Naive thymus-derived CD4-positive, alpha-beta T cell (primary cell): ENCODE measurements around the gene CGB7. TPM values are rescaled to one million over a fixed set of nuclear protein-coding genes. Genes with fewer than 3 reads are reported as not detected.
"Not testable (repeated sequence)": the region's sequence is repeated elsewhere in the genome, so short reads cannot be mapped to it uniquely, and the experiment has no call there.

ENCODE experiments used
- ATAC-seq: fragments of 150-1000 bp; cut with Tn5 transposase; 2 replicates; pipeline ENCODE4 v1.10.0; 2021; ENCODE audit warnings: mild to moderate bottlenecking, moderate library complexity
- CTCF ChIA-PET: fragments of 350-600 bp; sonication (Branson Sonifier 250); formaldehyde crosslinking; loops from one replicate; lab custom pipeline; 2021; ENCODE audit warnings: antibody characterized with exemption; lab: Charles Lee
- POLR2A ChIA-PET: fragments of 350-600 bp; sonication (Branson Sonifier 250); formaldehyde crosslinking; loops from one replicate; lab custom pipeline; 2021; ENCODE audit warnings: antibody characterized with exemption, inconsistent platforms; lab: Charles Lee
- DNase-seq, 9 donors: peaks; one replicate each; pipeline versions ENCODE4 v3.0.0 to v3.0.0-alpha.2; 2020 to 2022; ENCODE audit warnings: mixed read lengths in 1 of 9
- H3K27ac ChIP-seq: one replicate; pipeline ENCODE4 v1.7.0; 2013; ENCODE audit warnings: mild to moderate bottlenecking, low read depth, low read length, moderate library complexity
- H3K27me3 ChIP-seq, 2 donors: one replicate each; pipeline ENCODE4 v1.7.0; 2013; ENCODE audit warnings: low read length in 2 of 2, mild to moderate bottlenecking in 2 of 2, moderate library complexity in 2 of 2; ENCODE audit not compliant: control insufficient read depth in 2 of 2, insufficient read depth in 2 of 2
- H3K36me3 ChIP-seq, 3 experiments: 1 replicate in 2 of 3; 2 replicates in 1 of 3; pipeline ENCODE4 v1.7.0; 2013; ENCODE audit warnings: low read length in 3 of 3, mild to moderate bottlenecking in 3 of 3, moderate library complexity in 1 of 3; ENCODE audit not compliant: insufficient read depth in 3 of 3, control insufficient read depth in 2 of 3
- H3K4me1 ChIP-seq, 2 donors: one replicate each; pipeline ENCODE4 v1.7.0; 2013; ENCODE audit warnings: low read length in 2 of 2, mild to moderate bottlenecking in 2 of 2, moderate library complexity in 1 of 2; ENCODE audit not compliant: control insufficient read depth in 2 of 2, insufficient read depth in 2 of 2
- H3K4me3 ChIP-seq: 2 replicates; pipeline ENCODE4 v1.7.0; 2013; ENCODE audit warnings: mild to moderate bottlenecking, low read length
- H3K9me3 ChIP-seq, 3 experiments: 1 replicate in 2 of 3; 2 replicates in 1 of 3; pipeline ENCODE4 v1.7.0; 2013; ENCODE audit warnings: low read length in 3 of 3; ENCODE audit not compliant: control insufficient read depth in 2 of 3
- H3K27ac Mint-ChIP-seq, 9 donors: one replicate each; pipeline ENCODE4 v1.8.0; 2020 to 2022; ENCODE audit warnings: mixed read lengths in 9 of 9, mild to moderate bottlenecking in 8 of 9, moderate library complexity in 5 of 9, inconsistent platforms in 2 of 9
- H3K27me3 Mint-ChIP-seq, 5 donors: one replicate each; pipeline ENCODE4 v1.8.0; 2021 to 2022; ENCODE audit warnings: mixed read lengths in 5 of 5, mild to moderate bottlenecking in 1 of 5
- H3K36me3 Mint-ChIP-seq, 5 donors: one replicate each; pipeline ENCODE4 v1.8.0; 2020 to 2022; ENCODE audit warnings: mixed read lengths in 5 of 5, mild to moderate bottlenecking in 3 of 5, inconsistent platforms in 1 of 5
- H3K4me1 Mint-ChIP-seq, 7 donors: one replicate each; pipeline ENCODE4 v1.8.0; 2020 to 2022; ENCODE audit warnings: mixed read lengths in 7 of 7, mild to moderate bottlenecking in 3 of 7, inconsistent platforms in 1 of 7
- H3K4me3 Mint-ChIP-seq, 10 donors: one replicate each; pipeline ENCODE4 v1.8.0; 2020 to 2022; ENCODE audit warnings: mild to moderate bottlenecking in 10 of 10, mixed read lengths in 10 of 10, moderate library complexity in 6 of 10, inconsistent platforms in 2 of 10
- H3K9me3 Mint-ChIP-seq, 11 donors: one replicate each; pipeline ENCODE4 v1.8.0; 2020 to 2022; ENCODE audit warnings: mixed read lengths in 11 of 11, mild to moderate bottlenecking in 4 of 11, inconsistent platforms in 1 of 11, moderate library complexity in 1 of 11
- intact Hi-C, 2 donors: fragments of 100-400 bp; cut with micrococcal nuclease; formaldehyde crosslinking; loops; one replicate each; pipeline ENCODE4 v1.15.1; 2023
- polyA plus RNA-seq, 2 donors: library from polyadenylated mRNA; unstranded; fragments of 300-500 nt; fragmentation: Illumina TruSeq; gene quantifications; one replicate each; pipeline ENCODE4 v1.2.3, GENCODE V29; 2021
- total RNA-seq, 6 experiments: library from RNA in 5 of 6; stranded (reverse) in 5 of 6; gene quantifications; 1 replicate in 5 of 6; 2 replicates in 1 of 6; pipeline ENCODE4 v1.2.3 and lab custom pipeline; 2021 to 2026

Gene CGB7
- total and polyA plus RNA-seq, 7 experiments from 2014 or later, result not detected

GRCh38 chr19:49081273-49081672 is 23.7 kb upstream of the CGB7 start:
- ChIA-PET CTCF (interaction anchor here (0.7 kb wide), 1 partner anchor 224 kb away, joined by 4 read pairs; no protein-coding TSS in a partner anchor), POLR2A (no interaction called here)
- intact Hi-C loops, result no loop called here
- Mint-ChIP-seq H3K4me3 (no peak overlapping the region), H3K27ac (peak overlapping the region in 1 of 9 donors; percentile 19), H3K36me3 (peaks cover 0 to 5% (median 0%) of the 10 kb centered on the region in 5 donors), H3K9me3 (peaks cover 0 to 7% (median 0%) of the 10 kb centered on the region in 11 donors), H3K27me3 (peaks cover 5 to 17% (median 8%) of the 10 kb centered on the region in 5 donors), H3K4me1 (peaks cover 8 to 20% (median 14%) of the 10 kb centered on the region in 7 donors)
- no peak for ATAC-seq
- peaks cover 3 to 5% of the 10 kb centered on the region in 2 donors for H3K4me1 ChIP-seq
- DNase-seq, result no peak
- H3K27ac ChIP-seq, result no peak overlapping the region
- no peak overlapping the region for H3K4me3 ChIP-seq
- H3K27me3 ChIP-seq, result no peaks in the 10 kb centered on the region
- H3K36me3 ChIP-seq, result peaks cover 0 to 7% (median 0%) of the 10 kb centered on the region in 3 experiments
- H3K9me3 ChIP-seq, result no peaks in the 10 kb centered on the region

- H3K4me3 ChIP-seq, result no peak overlapping the region
- peaks cover 0 to 4% of the 10 kb centered on the region in 2 donors for H3K4me1 ChIP-seq
- Mint-ChIP-seq H3K27ac (no peak overlapping the region), H3K36me3 (no peaks in the 10 kb centered on the region), H3K4me3 (no peak overlapping the region), H3K27me3 (peaks cover 5 to 26% (median 16%) of the 10 kb centered on the region in 5 donors), H3K4me1 (peaks cover 4 to 13% (median 9%) of the 10 kb centered on the region in 7 donors), H3K9me3 (peaks cover 0 to 7% (median 0%) of the 10 kb centered on the region in 11 donors)
- H3K9me3 ChIP-seq, result no peaks in the 10 kb centered on the region
- ChIA-PET CTCF (no interaction called here), POLR2A (no interaction called here)
- ATAC-seq (no peak), DNase-seq (no peak)
- peaks cover 0 to 1% (median 0%) of the 10 kb centered on the region in 3 experiments for H3K36me3 ChIP-seq
- no peaks in the 10 kb centered on the region for H3K27me3 ChIP-seq
- intact Hi-C loops, result no loop called here
- no peak overlapping the region for H3K27ac ChIP-seq
Observed at GRCh38 chr19:49080392-49080791, 22.8 kb upstream of the CGB7 start.

GRCh38 chr19:49074869-49075268 is 17.3 kb upstream of the CGB7 start:
- intact Hi-C loops, result loop anchor here in 1 of 2 donors (1.0 to 5.0 kb wide), 3 partner anchors 71 to 288 kb away; no protein-coding TSS in a partner anchor
- H3K4me3 ChIP-seq, H3K36me3 Mint-ChIP-seq, H3K27ac ChIP-seq, POLR2A ChIA-PET, H3K36me3 ChIP-seq, H3K4me3 Mint-ChIP-seq, DNase-seq, H3K4me1 ChIP-seq, H3K27ac Mint-ChIP-seq, H3K9me3 ChIP-seq, ATAC-seq: not testable (repeated sequence)
- H3K4me1 Mint-ChIP-seq, result peaks cover 7 to 20% (median 13%) of the 10 kb centered on the region in 7 donors
- H3K27me3 Mint-ChIP-seq, result peaks cover 38 to 63% (median 42%) of the 10 kb centered on the region in 5 donors
- CTCF ChIA-PET, result interaction anchor here (0.6 to 1.6 kb wide), 2 partner anchors 75 to 339 kb away, joined by 3 to 4 read pairs; no protein-coding TSS in a partner anchor
- peaks cover 4 to 12% of the 10 kb centered on the region in 2 donors for H3K27me3 ChIP-seq
- H3K9me3 Mint-ChIP-seq, result peaks cover 0 to 10% (median 2%) of the 10 kb centered on the region in 11 donors

GRCh38 chr19:49073514-49074378 is 16.2 kb upstream of the CGB7 start:
- Histone ChIP-seq H3K36me3 (no peaks in the 10 kb centered on the region), H3K27me3 (peaks cover 4 to 12% of the 10 kb centered on the region in 2 donors), H3K9me3 (no peaks in the 10 kb centered on the region), H3K4me1 (no peaks in the 10 kb centered on the region), H3K4me3 (no peak overlapping the region), H3K27ac (no peak overlapping the region)
- peaks cover 48 to 73% (median 53%) of the 10 kb centered on the region in 5 donors for H3K27me3 Mint-ChIP-seq
- peaks cover 0 to 4% (median 0%) of the 10 kb centered on the region in 5 donors for H3K36me3 Mint-ChIP-seq
- H3K4me1 Mint-ChIP-seq, result peaks cover 7 to 20% (median 13%) of the 10 kb centered on the region in 7 donors
- POLR2A ChIA-PET, result no interaction called here
- no peak for ATAC-seq
- intact Hi-C loops, result loop anchor here in 1 of 2 donors (5.0 kb wide), 2 partner anchors 76 to 286 kb away; no protein-coding TSS in a partner anchor
- DNase-seq, result no peak
- CTCF ChIA-PET, result interaction anchor here (0.6 to 1.6 kb wide), 2 partner anchors 13 to 74 kb away, joined by 3 read pairs; no protein-coding TSS in a partner anchor
- H3K9me3 Mint-ChIP-seq, result peaks cover 0 to 10% (median 4%) of the 10 kb centered on the region in 11 donors
- H3K27ac Mint-ChIP-seq, result peak overlapping the region in 3 of 9 donors; percentile 4 to 62 (median 7)
- H3K4me3 Mint-ChIP-seq, result peak overlapping the region; percentile 11 to 82 (median 72)

GRCh38 chr19:49071860-49072547 is 14.5 kb upstream of the CGB7 start:
- H3K36me3 Mint-ChIP-seq, result peaks cover 0 to 4% (median 0%) of the 10 kb centered on the region in 5 donors
- DNase-seq (no peak), ATAC-seq (peak; percentile 24)
- H3K9me3 ChIP-seq, result no peaks in the 10 kb centered on the region
- H3K4me1 Mint-ChIP-seq, result peaks cover 7 to 20% (median 13%) of the 10 kb centered on the region in 7 donors
- ChIA-PET POLR2A (no interaction called here), CTCF (interaction anchor here (0.9 kb wide), 1 partner anchor 128 kb away, joined by 4 read pairs; no protein-coding TSS in a partner anchor)
- H3K27me3 ChIP-seq, result peaks cover 4 to 12% of the 10 kb centered on the region in 2 donors
- H3K9me3 Mint-ChIP-seq, result peaks cover 0 to 10% (median 4%) of the 10 kb centered on the region in 11 donors
- no peaks in the 10 kb centered on the region for H3K36me3 ChIP-seq
- H3K27ac ChIP-seq, result no peak overlapping the region
- H3K27me3 Mint-ChIP-seq, result peaks cover 58 to 73% (median 60%) of the 10 kb centered on the region in 5 donors
- H3K4me3 ChIP-seq, result no peak overlapping the region
- H3K4me3 Mint-ChIP-seq, result peak overlapping the region in 4 of 10 donors; percentile 24 to 62 (median 46)
- H3K4me1 ChIP-seq, result no peaks in the 10 kb centered on the region
- intact Hi-C loops, result loop anchor here in 1 of 2 donors (5.0 kb wide), 2 partner anchors 75 to 285 kb away; no protein-coding TSS in a partner anchor
- H3K27ac Mint-ChIP-seq, result peak overlapping the region in 1 of 9 donors; percentile 12

- no peak for ATAC-seq
- Mint-ChIP-seq H3K4me1 (peaks cover 6 to 20% (median 14%) of the 10 kb centered on the region in 7 donors), H3K36me3 (peaks cover 0 to 4% (median 0%) of the 10 kb centered on the region in 5 donors), H3K9me3 (peaks cover 0 to 10% (median 4%) of the 10 kb centered on the region in 11 donors), H3K27me3 (peaks cover 64 to 75% (median 72%) of the 10 kb centered on the region in 5 donors), H3K4me3 (peak overlapping the region in 3 of 10 donors; percentile 7 to 63 (median 32)), H3K27ac (no peak overlapping the region)
- Histone ChIP-seq H3K27ac (no peak overlapping the region), H3K4me1 (no peaks in the 10 kb centered on the region), H3K9me3 (no peaks in the 10 kb centered on the region), H3K4me3 (no peak overlapping the region), H3K27me3 (peaks cover 4 to 12% of the 10 kb centered on the region in 2 donors), H3K36me3 (no peaks in the 10 kb centered on the region)
- intact Hi-C loops, result loop anchor here in 1 of 2 donors (5.0 kb wide), 2 partner anchors 73 to 283 kb away; no protein-coding TSS in a partner anchor
- ChIA-PET POLR2A (no interaction called here), CTCF (no interaction called here)
- no peak for DNase-seq
Observed at GRCh38 chr19:49070416-49070815, 12.9 kb upstream of the CGB7 start.
